Small intestine (tissue), 7 donors: Measurements from ENCODE around the gene PSMB11. TPM values are rescaled to one million over a fixed set of nuclear protein-coding genes. Genes with fewer than 3 reads are reported as not detected.

ENCODE experiments used
- DNase-seq, 2 donors: peaks; one replicate each; pipeline versions ENCODE4 v3.0.0 to v3.0.0-alpha.2; 2013
- FAIRE-seq: peaks from 2 replicates; lab custom pipeline; 2012; peaks lifted over from hg19 to GRCh38; lab: Jason Lieb, UNC
- H3K27ac ChIP-seq, 3 donors: one replicate each; pipeline ENCODE4 v1.5.1; 2013; ENCODE audit warnings: low read length in 2 of 3, mild to moderate bottlenecking in 2 of 3, control low read depth in 1 of 3, inconsistent platforms in 1 of 3, low read depth in 1 of 3, moderate library complexity in 1 of 3
- H3K27me3 ChIP-seq, 3 donors: one replicate each; pipeline ENCODE4 v1.6.1; 2013; ENCODE audit warnings: low read length in 3 of 3, inconsistent platforms in 1 of 3; ENCODE audit not compliant: control insufficient read depth in 3 of 3, insufficient read depth in 3 of 3
- H3K36me3 ChIP-seq, 3 donors: one replicate each; pipeline ENCODE4 v1.6.1; 2013; ENCODE audit warnings: low read length in 3 of 3, inconsistent platforms in 1 of 3, low read depth in 1 of 3, mild to moderate bottlenecking in 1 of 3, moderate library complexity in 1 of 3; ENCODE audit not compliant: control insufficient read depth in 3 of 3, insufficient read depth in 2 of 3
- H3K4me1 ChIP-seq, 3 donors: one replicate each; pipeline ENCODE4 v1.6.1; 2013; ENCODE audit warnings: low read length in 2 of 3, inconsistent platforms in 1 of 3, low read depth in 1 of 3, mild to moderate bottlenecking in 1 of 3, moderate library complexity in 1 of 3; ENCODE audit not compliant: control insufficient read depth in 3 of 3, insufficient read depth in 2 of 3
- H3K4me3 ChIP-seq, 3 donors: one replicate each; pipeline ENCODE4 v1.5.1; 2013; ENCODE audit warnings: low read length in 3 of 3, control low read depth in 1 of 3, inconsistent platforms in 1 of 3, low read depth in 1 of 3, mild to moderate bottlenecking in 1 of 3, moderate library complexity in 1 of 3
- H3K9me3 ChIP-seq, 2 donors: one replicate each; pipeline ENCODE4 v1.6.1; 2013; ENCODE audit warnings: low read depth in 1 of 2, low read length in 1 of 2; ENCODE audit not compliant: control insufficient read depth in 2 of 2, insufficient read depth in 1 of 2
- WGBS, 3 donors: extraction: QIAGEN DNeasy Blood & Tissue Kit; methylation state at CpG; one replicate each; pipeline ENCODE4 v1.1.7; 2013; 5-methylcytosine and 5-hydroxymethylcytosine counted together
- polyA plus RNA-seq, 4 donors: library from polyadenylated mRNA; stranded (reverse) in 3 of 4; unstranded in 1 of 4; fragments of 200-250 nt in 3 of 4; fragments of 120-200 nt in 1 of 4; gene quantifications; one replicate each; pipeline versions ENCODE4 v1.2.1 to v1.2.3, GENCODE V29; 2013
- donor health status: healthy with polysubstance abuse.
- donor health status: control.
- donor health status: control.
- donor health status: Bipolar disorder and iron deficiency.
- donor health status: healthy.

Gene PSMB11
- polyA plus RNA-seq, 4 donors, result not detected

DNA sequence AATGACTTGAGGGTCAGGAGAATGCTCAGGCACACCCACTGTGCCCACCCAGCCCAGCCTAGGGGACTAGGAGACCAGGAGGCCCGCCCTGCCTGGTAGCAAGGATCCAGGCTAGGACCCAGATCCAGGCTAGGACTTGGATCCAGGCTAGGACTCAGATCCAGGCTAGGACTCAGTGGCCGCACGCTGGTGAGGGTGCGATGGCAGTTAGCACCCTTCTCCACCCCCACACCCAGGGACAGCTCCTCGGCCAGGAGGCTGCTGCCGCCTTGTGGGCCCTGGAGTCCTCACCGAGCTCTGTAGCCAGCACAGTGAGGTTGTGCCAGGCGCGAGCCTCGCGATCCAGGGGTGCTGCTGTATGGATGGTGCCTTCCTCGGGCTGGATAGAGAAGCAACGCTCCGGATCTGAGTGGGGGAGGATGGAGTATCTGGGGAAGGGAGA, 10.2 kb downstream of the PSMB11 start:
- no peaks in the 10 kb centered on the region for H3K27me3 ChIP-seq
- no peak overlapping the region for H3K4me3 ChIP-seq
- H3K27ac ChIP-seq, result no peak overlapping the region
- DNase-seq, result no peak
- peaks cover 0 to 17% (median 0%) of the 10 kb centered on the region in 3 donors for H3K36me3 ChIP-seq
- H3K9me3 ChIP-seq, result no peaks in the 10 kb centered on the region
- H3K4me1 ChIP-seq, result peaks cover 0 to 10% (median 2%) of the 10 kb centered on the region in 3 donors
- 70 to 80% (median 71%) methylated on average over 13 to 14 of the region's 14 CpGs for WGBS, 3 donors
- FAIRE-seq, result no peak

DNA sequence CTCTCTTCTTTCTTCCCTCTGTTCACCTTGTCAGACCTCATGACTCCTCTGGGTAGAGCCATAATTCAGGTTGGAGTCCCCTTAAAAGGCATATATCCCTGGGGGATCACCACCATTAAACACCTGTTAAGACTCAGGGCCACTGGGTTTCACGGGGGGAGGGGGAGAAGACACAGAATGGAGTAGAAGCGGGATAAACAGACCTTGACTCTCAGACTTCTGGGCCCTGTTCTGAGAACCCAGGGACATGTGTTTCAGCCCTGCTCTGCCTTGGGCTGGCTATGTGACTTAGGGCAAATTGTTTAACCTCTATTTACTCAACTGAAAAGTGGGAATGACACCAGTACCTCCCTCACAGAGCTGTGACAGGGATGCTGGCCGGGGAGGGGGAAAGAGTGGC, 10.7 kb downstream of the PSMB11 start:
- Histone ChIP-seq H3K4me1 (peaks cover 0 to 10% (median 2%) of the 10 kb centered on the region in 3 donors), H3K27me3 (no peaks in the 10 kb centered on the region), H3K36me3 (peaks cover 0 to 17% (median 0%) of the 10 kb centered on the region in 3 donors), H3K9me3 (no peaks in the 10 kb centered on the region), H3K27ac (no peak overlapping the region), H3K4me3 (no peak overlapping the region)
- 81 to 86% (median 83%) methylated on average over 3 of the region's 3 CpGs for WGBS, 3 donors
- no peak for FAIRE-seq
- DNase-seq, result no peak

DNA sequence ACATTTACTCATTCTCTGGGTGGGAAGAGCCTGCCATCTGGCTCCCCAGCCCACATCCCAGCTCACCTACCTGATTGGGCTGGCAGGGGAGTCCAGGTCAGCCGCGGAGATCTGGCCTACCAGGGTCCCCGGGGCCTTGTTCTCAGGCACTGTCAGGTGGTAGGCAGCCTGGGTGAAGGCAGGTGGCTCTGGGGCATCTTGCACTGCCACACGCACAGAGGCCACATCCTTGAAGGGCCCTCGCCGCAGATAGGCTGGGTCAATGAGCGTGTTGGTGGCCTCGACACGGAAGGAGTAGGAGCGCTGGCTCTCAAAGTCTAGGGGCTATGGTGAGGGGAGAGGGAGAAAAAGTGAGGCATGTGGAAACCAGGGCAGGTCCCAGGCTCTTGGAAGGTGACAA, 11.4 kb downstream of the PSMB11 start:
- WGBS, 3 donors, result 93 to 98% (median 96%) methylated on average over 10 of the region's 10 CpGs
- Histone ChIP-seq H3K27me3 (no peaks in the 10 kb centered on the region), H3K4me3 (no peak overlapping the region), H3K4me1 (peaks cover 0 to 13% (median 2%) of the 10 kb centered on the region in 3 donors), H3K36me3 (peaks cover 0 to 19% (median 0%) of the 10 kb centered on the region in 3 donors), H3K9me3 (no peaks in the 10 kb centered on the region), H3K27ac (no peak overlapping the region)
- no peak for DNase-seq
- FAIRE-seq, result no peak

- Histone ChIP-seq H3K9me3 (no peaks in the 10 kb centered on the region), H3K27ac (no peak overlapping the region), H3K36me3 (peaks cover 0 to 25% (median 6%) of the 10 kb centered on the region in 3 donors), H3K4me1 (peaks cover 0 to 13% (median 2%) of the 10 kb centered on the region in 3 donors), H3K4me3 (no peak overlapping the region), H3K27me3 (no peaks in the 10 kb centered on the region)
- no peak for DNase-seq
- no peak for FAIRE-seq
- 78 to 84% (median 80%) methylated on average over 17 of the region's 17 CpGs for WGBS, 3 donors
These were observed 12.2 kb downstream of the PSMB11 start for GRCh38 chr14:23054000-23054811.

GRCh38 chr14:23055147-23055550, 13.1 kb downstream of the PSMB11 start:
- Histone ChIP-seq H3K27ac (no peak overlapping the region), H3K4me1 (peaks cover 0 to 13% (median 2%) of the 10 kb centered on the region in 3 donors), H3K4me3 (no peak overlapping the region), H3K27me3 (no peaks in the 10 kb centered on the region), H3K9me3 (no peaks in the 10 kb centered on the region), H3K36me3 (peaks cover 0 to 29% (median 7%) of the 10 kb centered on the region in 3 donors)
- DNase-seq (no peak), FAIRE-seq (no peak)
- WGBS, 3 donors, result 96 to 97% (median 96%) methylated on average over 12 of the region's 12 CpGs

DNA sequence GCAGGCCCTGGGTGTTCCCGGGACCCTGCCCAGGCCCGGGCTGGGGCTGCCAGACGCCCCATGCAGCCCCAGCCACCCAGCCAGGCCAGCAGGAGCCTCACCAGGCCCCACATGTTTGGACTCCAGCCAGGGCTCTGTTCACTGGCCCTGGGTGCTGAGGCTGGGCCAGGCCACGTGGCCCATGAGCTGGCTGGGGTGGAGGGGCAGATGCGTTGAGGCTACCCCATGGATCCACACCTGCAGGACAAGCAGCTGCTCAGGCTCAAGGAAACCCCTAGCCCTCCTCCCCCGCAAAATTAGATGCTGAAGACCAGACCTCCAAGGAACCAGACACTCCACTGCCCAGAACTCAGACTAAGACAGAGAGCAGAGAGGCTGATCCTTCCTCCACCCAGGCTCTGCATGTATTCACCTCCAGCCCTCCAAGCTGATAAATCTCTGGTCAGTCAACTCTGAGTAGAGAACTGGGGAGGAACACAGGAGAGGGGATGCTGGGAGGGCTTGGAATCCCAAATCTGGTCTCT, 13.7 kb downstream of the PSMB11 start:
- Histone ChIP-seq H3K4me1 (peaks cover 0 to 13% (median 2%) of the 10 kb centered on the region in 3 donors), H3K4me3 (no peak overlapping the region), H3K27ac (no peak overlapping the region), H3K36me3 (peaks cover 2 to 34% (median 10%) of the 10 kb centered on the region in 3 donors), H3K9me3 (no peaks in the 10 kb centered on the region), H3K27me3 (no peaks in the 10 kb centered on the region)
- 60 to 79% (median 65%) methylated on average over 6 of the region's 6 CpGs for WGBS, 3 donors
- DNase-seq (no peak), FAIRE-seq (no peak)

- 6 to 8% (median 8%) methylated on average over 17 of the region's 17 CpGs for WGBS, 3 donors
- H3K27ac ChIP-seq, result no peak overlapping the region
- FAIRE-seq, result no peak
These were observed 14.3 kb downstream of the PSMB11 start for GRCh38 chr14:23056145-23056955.

More at GRCh38 chr14:23056145-23056955, 14.3 kb downstream of the PSMB11 start:
- no peaks in the 10 kb centered on the region for H3K9me3 ChIP-seq
- peak; percentile 73 to 86 for DNase-seq
- H3K27me3 ChIP-seq, result no peaks in the 10 kb centered on the region
- peak overlapping the region in 2 of 3 donors; percentile 54 to 76 for H3K4me3 ChIP-seq
- H3K4me1 ChIP-seq, result peaks cover 0 to 13% (median 2%) of the 10 kb centered on the region in 3 donors
- H3K36me3 ChIP-seq, result peaks cover 4 to 41% (median 16%) of the 10 kb centered on the region in 3 donors
